Esophagus muscularis mucosa (tissue), 4 donors: ENCODE data around the gene R3HDM4. TPM values are rescaled to one million over a fixed set of nuclear protein-coding genes. Genes with fewer than 3 reads are reported as not detected.

Experiments
- DNase-seq: peaks from one replicate; pipeline ENCODE4 v3.0.0-alpha.2; 2017; ENCODE audit errors: extremely low spot score
- H3K27ac ChIP-seq, 4 donors: fragments of 200-600 bp; sonication (generic); replicated peaks in 1 of 4; 1 replicate in 3 of 4; 2 replicates in 1 of 4; pipeline ENCODE4 v1.5.1; 2016 to 2019; ENCODE audit warnings: mild to moderate bottlenecking in 1 of 4
- H3K27me3 ChIP-seq, 4 donors: fragments of 200-600 bp; sonication (generic); one replicate each; pipeline versions ENCODE4 v1.5.1 to v1.6.0; 2016 to 2019
- H3K36me3 ChIP-seq, 4 donors: fragments of 200-600 bp; sonication (generic); one replicate each; pipeline ENCODE4 v1.5.1; 2016 to 2019
- H3K4me1 ChIP-seq, 4 donors: fragments of 200-600 bp; sonication (generic); one replicate each; pipeline ENCODE4 v1.5.1; 2016 to 2019
- H3K4me3 ChIP-seq, 4 donors: fragments of 200-600 bp; sonication (generic); 1 replicate in 2 of 4; 2 replicates in 2 of 4; pipeline ENCODE4 v1.5.1; 2016 to 2019; ENCODE audit warnings: mild to moderate bottlenecking in 4 of 4, moderate library complexity in 1 of 4
- H3K9me3 ChIP-seq, 4 donors: fragments of 200-600 bp; sonication (generic); 1 replicate in 3 of 4; 2 replicates in 1 of 4; pipeline ENCODE4 v1.5.1; 2016 to 2019
- EP300 ChIP-seq: sonication (generic); formaldehyde crosslinking; IDR thresholded peaks from one replicate; pipeline ENCODE4 v1.6.1; 2017; ENCODE audit warnings: antibody characterized with exemption
- POLR2A ChIP-seq: fragments of 450-650 bp; IDR thresholded peaks from one replicate; pipeline ENCODE4 v1.6.1; 2017; ENCODE audit warnings: antibody characterized with exemption, moderate library complexity, mild to moderate bottlenecking, low read depth
- POLR2AphosphoS5 ChIP-seq, 2 donors: sonication (generic); formaldehyde crosslinking; IDR thresholded peaks; one replicate each; pipeline ENCODE4 v1.6.1; 2017; ENCODE audit warnings: antibody characterized with exemption in 2 of 2
- WGBS: methylation state at CpG from one replicate; pipeline ENCODE4 v1.1.5; 2018; 5-methylcytosine and 5-hydroxymethylcytosine counted together
- intact Hi-C: fragments of 100-400 bp; cut with DNase I; formaldehyde crosslinking; loops from one replicate; pipeline ENCODE4 v1.15.1; 2023
- total RNA-seq, 4 donors: library from RNA; depleted of rRNA; stranded (reverse); fragments of >200 nt; gene quantifications; one replicate each; pipeline versions ENCODE4 v1.1.0 to v1.2.1, GENCODE V29; 2016
- TF ChIP-seq, protein P1 (sequence below), 3 experiments: fragments of 200-600 bp in 2 of 3; fragments of 450-650 bp in 1 of 3; sonication (generic) in 2 of 3; IDR thresholded peaks; one replicate each; pipeline ENCODE4 v1.5.1; 2017 to 2019; ENCODE audit warnings: antibody characterized with exemption in 3 of 3, mild to moderate bottlenecking in 2 of 3, moderate library complexity in 1 of 3

The R3HDM4 gene
- total RNA-seq, 4 donors from 2014 or later: 32.0 to 52.5 (median 40.0) TPM

- DNase-seq: no peak
- no peaks in the 10 kb centered on the region for H3K27me3 ChIP-seq
- TF ChIP-seq EP300 (no peak), POLR2AphosphoS5 (IDR thresholded peaks at IDR 0.05) (no peak), POLR2A (no peak)
- TF ChIP-seq, protein P1, sequence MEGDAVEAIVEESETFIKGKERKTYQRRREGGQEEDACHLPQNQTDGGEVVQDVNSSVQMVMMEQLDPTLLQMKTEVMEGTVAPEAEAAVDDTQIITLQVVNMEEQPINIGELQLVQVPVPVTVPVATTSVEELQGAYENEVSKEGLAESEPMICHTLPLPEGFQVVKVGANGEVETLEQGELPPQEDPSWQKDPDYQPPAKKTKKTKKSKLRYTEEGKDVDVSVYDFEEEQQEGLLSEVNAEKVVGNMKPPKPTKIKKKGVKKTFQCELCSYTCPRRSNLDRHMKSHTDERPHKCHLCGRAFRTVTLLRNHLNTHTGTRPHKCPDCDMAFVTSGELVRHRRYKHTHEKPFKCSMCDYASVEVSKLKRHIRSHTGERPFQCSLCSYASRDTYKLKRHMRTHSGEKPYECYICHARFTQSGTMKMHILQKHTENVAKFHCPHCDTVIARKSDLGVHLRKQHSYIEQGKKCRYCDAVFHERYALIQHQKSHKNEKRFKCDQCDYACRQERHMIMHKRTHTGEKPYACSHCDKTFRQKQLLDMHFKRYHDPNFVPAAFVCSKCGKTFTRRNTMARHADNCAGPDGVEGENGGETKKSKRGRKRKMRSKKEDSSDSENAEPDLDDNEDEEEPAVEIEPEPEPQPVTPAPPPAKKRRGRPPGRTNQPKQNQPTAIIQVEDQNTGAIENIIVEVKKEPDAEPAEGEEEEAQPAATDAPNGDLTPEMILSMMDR (IDR thresholded peaks at IDR 0.05): no peak
- peak overlapping the region; percentile 80 to 88 (median 84) for H3K27ac ChIP-seq
- WGBS: 13% methylated on average over 3 of the region's 15 CpGs
- no peaks in the 10 kb centered on the region for H3K9me3 ChIP-seq
- peak overlapping the region; percentile 82 to 98 (median 88) for H3K4me3 ChIP-seq
- peaks cover 0 to 24% (median 7%) of the 10 kb centered on the region in 4 donors for H3K36me3 ChIP-seq
- H3K4me1 ChIP-seq: peaks cover 20 to 51% (median 38%) of the 10 kb centered on the region in 4 donors
- intact Hi-C loops: no loop called here
Observed at GRCh38 chr19:927351-927779, 14.3 kb upstream of the R3HDM4 start.

GRCh38 chr19:926589-927350, 13.8 kb upstream of the R3HDM4 start:
- H3K9me3 ChIP-seq: no peaks in the 10 kb centered on the region
- TF ChIP-seq EP300 (no peak), POLR2AphosphoS5 (IDR thresholded peaks at IDR 0.05) (peak in 1 of 2 donors; percentile 10)
- peaks cover 17 to 47% (median 37%) of the 10 kb centered on the region in 4 donors for H3K4me1 ChIP-seq
- peak overlapping the region; percentile 80 to 88 (median 84) for H3K27ac ChIP-seq
- intact Hi-C loops: no loop called here
- H3K27me3 ChIP-seq: no peaks in the 10 kb centered on the region
- peaks cover 0 to 18% (median 7%) of the 10 kb centered on the region in 4 donors for H3K36me3 ChIP-seq
- H3K4me3 ChIP-seq: peak overlapping the region; percentile 82 to 98 (median 88)
- WGBS: under 1% methylated on average over 29 of the region's 52 CpGs
- no peak for DNase-seq

DNA sequence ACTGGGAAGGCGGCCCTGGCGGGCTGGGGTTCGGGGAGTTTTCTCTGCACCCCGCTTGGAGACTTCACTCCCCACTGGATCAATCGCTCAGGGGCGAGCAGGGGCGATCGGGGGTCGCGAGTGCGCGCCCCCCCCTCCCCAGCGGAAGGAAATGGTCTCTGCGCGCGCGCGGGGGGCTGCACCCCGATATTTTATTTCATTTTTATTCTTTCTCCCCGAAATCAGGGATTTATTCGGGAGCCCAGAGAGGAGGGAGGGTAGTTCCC, 13.2 kb upstream of the R3HDM4 start:
- TF ChIP-seq POLR2AphosphoS5 (IDR thresholded peaks at IDR 0.05) (no peak), EP300 (no peak), POLR2A (no peak)
- TF ChIP-seq, protein P1 (IDR thresholded peaks at IDR 0.05): no peak
- Histone ChIP-seq H3K4me1 (peaks cover 19 to 51% (median 39%) of the 10 kb centered on the region in 4 donors), H3K4me3 (peak overlapping the region; percentile 82 to 98 (median 88)), H3K36me3 (peaks cover 0 to 18% (median 7%) of the 10 kb centered on the region in 4 donors), H3K27me3 (peaks cover 0 to 3% (median 3%) of the 10 kb centered on the region in 4 donors), H3K27ac (peak overlapping the region; percentile 80 to 88 (median 84)), H3K9me3 (no peaks in the 10 kb centered on the region)
- intact Hi-C loops: no loop called here
- WGBS: 0% methylated on average over 19 of the region's 21 CpGs
- no peak for DNase-seq

GRCh38 chr19:925526-926322, 12.7 kb upstream of the R3HDM4 start, which contains the start of gene ARID3A:
Gene ARID3A, plus strand, starts transcription at chr19:926035. Its CDS starts 3,494 bp downstream, at chr19:929529.
- H3K9me3 ChIP-seq: no peaks in the 10 kb centered on the region
- H3K27ac ChIP-seq: peak within 1 kb of the TSS; percentile 80 to 88 (median 84)
- TF ChIP-seq POLR2AphosphoS5 (IDR thresholded peaks at IDR 0.05) (peak; percentile 20 to 40), POLR2A (no peak)
- H3K36me3 ChIP-seq: peaks cover 0 to 14% (median 6%) of the 10 kb centered on the region in 4 donors
- peaks cover 21 to 57% (median 40%) of the 10 kb centered on the region in 4 donors for H3K4me1 ChIP-seq
- H3K4me3 ChIP-seq: peak within 1 kb of the TSS; percentile 82 to 98 (median 88)
- H3K27me3 ChIP-seq: peaks cover 0 to 9% (median 7%) of the 10 kb centered on the region in 4 donors
- WGBS: 0% methylated on average over 4 of the region's 97 CpGs
- intact Hi-C loops: no loop called here
- DNase-seq: peak; percentile 97

- H3K27ac ChIP-seq: peak overlapping the region; percentile 80 to 88 (median 84)
- peaks cover 0 to 15% (median 14%) of the 10 kb centered on the region in 4 donors for H3K27me3 ChIP-seq
- no peaks in the 10 kb centered on the region for H3K9me3 ChIP-seq
- intact Hi-C loops: no loop called here
- no peak for DNase-seq
- under 1% methylated on average over 33 of the region's 39 CpGs for WGBS
- peaks cover 27 to 63% (median 47%) of the 10 kb centered on the region in 4 donors for H3K4me1 ChIP-seq
- peaks cover 0 to 12% (median 5%) of the 10 kb centered on the region in 4 donors for H3K36me3 ChIP-seq
- peak overlapping the region; percentile 82 to 98 (median 88) for H3K4me3 ChIP-seq
- TF ChIP-seq EP300 (no peak), POLR2AphosphoS5 (IDR thresholded peaks at IDR 0.05) (peak in 1 of 2 donors; percentile 14)
Observed at GRCh38 chr19:925087-925525, 12.1 kb upstream of the R3HDM4 start.
